Activated CD8-positive, alpha-beta memory T cell treated with anti-CD3 and anti-CD28 coated beads for 4 hours (primary cell): ENCODE results near the gene MRPL51.
"Not testable (repeated sequence)": the region's sequence is repeated elsewhere in the genome, so short reads cannot be mapped to it uniquely, and the experiment has no call there.

Experiments
- DNase-seq, 2 donors: peaks; one replicate each; pipeline ENCODE4 v3.0.0-alpha.2; 2020; ENCODE audit warnings: low read depth in 2 of 2

Gene MRPL51

GRCh38 chr12:6532051-6532926, 39.2 kb upstream of the MRPL51 start:
- DNase-seq, result peak; percentile 73 to 83

- no peak for DNase-seq
Measured at GRCh38 chr12:6530576-6531260, 37.7 kb upstream of the MRPL51 start.

DNA sequence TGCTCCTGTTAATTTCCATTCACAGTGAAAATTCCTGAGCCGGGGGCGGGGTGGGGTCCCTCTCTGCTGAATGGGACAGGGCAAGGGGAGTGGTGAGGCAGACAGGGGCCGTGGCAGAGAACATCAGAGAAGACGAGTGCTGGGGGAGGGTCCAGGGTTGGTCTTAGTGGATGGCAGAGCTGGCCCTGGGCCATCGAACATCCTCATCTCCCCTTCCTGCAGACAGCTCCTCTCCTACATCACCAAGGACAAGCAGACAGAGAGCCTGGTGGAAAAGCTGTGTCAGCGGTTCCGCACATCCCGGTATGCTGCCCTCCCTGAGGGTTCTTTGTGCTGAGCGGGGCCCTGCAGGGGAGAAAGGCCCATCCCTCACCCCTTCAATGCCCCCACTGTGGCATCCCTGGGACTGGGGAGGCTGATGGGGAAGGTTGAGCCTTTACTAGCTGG, 36.3 kb upstream of the MRPL51 start:
- DNase-seq, result no peak

GRCh38 chr12:6528539-6529235, 35.6 kb upstream of the MRPL51 start:
- DNase-seq, result no peak

GRCh38 chr12:6527711-6528110, 34.6 kb upstream of the MRPL51 start:
- no peak for DNase-seq

GRCh38 chr12:6526766-6527525, 33.9 kb upstream of the MRPL51 start:
- DNase-seq, result no peak

DNA sequence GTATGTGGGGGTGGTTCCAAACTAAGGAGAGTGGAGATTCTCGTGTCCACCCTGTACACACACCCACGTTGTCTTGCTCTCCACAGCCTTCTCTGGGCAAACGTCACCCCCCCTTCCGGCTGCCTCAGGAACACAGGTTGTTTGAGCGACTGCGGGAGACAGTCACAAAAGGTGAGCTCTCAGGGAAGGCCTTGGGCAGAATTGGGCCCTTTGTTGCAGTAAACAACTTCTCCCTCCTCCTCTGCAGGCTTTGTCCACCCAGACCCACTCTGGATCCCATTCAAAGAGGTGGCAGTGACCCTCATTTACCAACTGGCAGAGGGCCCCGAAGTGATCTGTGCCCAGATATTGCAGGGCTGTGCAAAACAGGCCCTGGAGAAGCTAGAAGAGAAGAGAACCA, 33.1 kb upstream of the MRPL51 start:
- no peak for DNase-seq

DNA sequence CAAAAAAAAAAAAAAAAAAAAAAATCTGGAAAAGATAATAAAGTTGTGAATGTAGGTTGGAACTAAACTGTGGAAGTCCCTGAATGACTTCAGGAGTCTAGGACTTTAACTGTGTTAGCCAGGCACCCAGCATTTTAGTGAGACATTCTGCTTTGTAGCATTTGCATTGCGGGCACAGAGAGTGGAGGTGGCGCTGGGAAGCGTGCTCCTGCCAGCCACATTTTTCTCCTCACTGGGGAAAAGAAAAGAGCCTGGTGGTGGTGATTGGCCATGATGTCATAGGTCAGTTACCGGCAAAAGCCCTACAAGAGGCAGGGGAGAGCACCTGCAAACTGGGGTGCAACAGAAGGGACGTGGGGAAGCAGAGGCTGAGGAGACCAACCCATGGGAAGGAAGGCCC, 31.6 kb upstream of the MRPL51 start:
- no peak for DNase-seq

GRCh38 chr12:6523708-6524107, 30.6 kb upstream of the MRPL51 start:
- DNase-seq, result no peak

- no peak for DNase-seq
Measured at GRCh38 chr12:6522193-6522592, 29.1 kb upstream of the MRPL51 start.

DNA sequence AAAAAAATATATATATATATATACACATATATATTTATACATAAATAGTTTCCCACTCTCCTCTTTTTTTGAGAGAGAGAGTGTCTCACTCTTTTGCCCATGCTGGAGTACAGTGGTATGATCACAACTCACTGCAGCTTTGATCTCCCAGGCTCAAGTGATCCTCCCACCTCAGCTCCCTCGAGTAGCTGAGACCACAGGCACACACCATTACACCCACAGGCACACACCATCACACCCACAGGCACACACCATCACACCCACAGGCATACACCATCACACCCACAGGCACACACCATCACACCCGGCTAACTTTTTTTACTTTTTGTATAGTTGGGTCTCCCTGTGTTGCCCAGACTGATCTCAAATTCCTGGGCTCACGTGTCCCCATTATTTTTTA, 27.1 kb upstream of the MRPL51 start:
- DNase-seq, result no peak

DNA sequence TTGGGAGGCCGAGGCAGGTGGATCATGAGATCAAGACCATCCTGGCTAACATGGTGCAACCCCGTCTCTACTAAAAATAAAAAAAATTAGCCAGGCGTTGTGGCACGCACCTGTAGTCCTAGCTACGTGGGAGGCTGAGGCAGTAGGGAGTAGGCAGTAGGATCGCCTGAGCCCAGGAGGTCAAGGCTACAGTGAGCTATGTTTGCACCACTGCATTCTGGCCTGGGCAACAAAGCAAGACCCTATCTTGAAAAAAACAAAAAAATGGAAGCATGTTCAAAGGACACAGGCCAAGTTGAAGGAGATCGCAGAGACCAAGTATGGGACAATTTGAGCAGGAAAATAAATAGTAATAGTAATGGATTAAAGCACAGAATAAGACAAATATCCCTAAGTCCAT, 15.0 kb upstream of the MRPL51 start:
- no peak for DNase-seq

DNA sequence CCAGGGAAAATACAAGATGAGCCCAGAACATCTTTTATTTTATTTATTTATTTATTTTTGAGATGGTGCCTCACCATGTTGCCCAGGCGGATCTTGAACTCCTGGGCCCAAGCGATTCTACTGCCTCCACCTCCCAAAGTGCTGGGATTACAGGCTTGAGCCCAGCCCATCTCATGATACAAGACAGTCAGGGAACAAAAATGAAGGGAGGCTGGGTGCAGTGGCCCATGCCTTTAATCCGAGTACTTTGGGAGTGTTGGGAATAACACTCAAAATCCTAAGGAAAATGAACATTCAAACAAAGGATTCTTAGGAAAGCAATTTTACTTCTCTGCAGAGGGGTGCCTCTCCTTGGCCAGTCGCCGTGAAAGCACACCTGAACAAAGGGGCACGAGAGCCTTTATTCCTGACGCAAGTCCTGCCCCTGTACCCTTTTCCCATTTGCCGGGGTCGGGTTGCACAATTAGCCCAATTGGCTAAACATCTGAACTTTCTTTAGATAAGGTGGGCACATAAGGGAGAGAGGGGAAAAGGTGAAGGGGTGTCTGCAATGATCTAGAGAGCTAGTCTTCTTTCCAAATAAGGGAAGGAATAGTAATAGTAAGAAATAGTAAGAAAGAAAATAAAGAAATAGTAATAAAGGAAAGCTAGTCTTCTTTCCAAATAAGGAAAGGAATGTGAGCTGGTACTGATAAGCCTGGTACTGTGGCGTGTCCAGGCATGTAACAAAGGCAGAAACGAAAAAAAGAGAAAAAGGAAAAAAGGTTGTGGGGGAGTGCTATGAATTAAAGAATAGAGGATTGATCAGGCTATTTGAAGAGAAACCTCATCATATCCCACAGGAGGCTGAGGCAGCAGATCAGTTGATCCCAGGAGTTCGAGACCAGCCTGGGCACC, 14.3 kb upstream of the MRPL51 start:
- DNase-seq, result no peak

DNA sequence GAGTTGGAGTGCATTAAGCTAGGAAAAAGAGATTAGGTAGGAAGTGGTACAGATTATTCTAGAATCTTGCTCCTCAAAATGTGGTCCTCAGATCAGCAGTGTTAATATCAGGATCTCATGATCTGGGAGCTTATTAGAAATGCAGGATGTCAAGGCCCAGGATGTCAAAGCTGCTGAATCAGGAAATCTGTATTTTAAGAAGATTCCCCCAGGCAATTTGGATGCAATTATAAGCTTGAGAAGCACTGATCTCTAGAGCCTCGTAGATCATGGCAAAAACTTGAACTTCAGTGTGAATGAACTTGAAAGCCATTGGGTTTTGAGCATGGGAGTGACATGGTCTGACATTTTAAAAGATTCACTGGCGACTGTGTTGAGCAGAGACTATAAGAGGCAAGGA, 7.4 kb upstream of the MRPL51 start:
- DNase-seq, result no peak

DNA sequence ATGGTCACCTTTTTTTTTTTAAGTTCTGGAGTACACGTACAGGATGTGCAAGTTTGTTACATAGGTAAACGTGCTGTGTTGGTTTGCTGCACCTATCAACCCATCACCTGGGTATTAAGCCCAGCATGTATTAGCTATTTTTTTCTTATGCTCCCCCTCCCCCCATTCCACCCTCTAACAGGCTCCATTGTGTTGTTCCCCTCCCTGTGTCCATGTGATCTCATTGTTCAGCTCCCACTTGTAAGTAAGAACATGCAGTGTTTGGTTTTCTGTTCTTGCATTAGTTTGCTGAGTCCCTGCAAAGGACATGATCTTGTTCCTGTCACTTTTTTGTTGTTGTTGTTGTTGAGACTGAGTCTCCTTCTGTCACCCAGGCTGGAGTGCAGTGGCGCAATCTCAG, 4.2 kb upstream of the MRPL51 start:
- not testable (repeated sequence) for DNase-seq

- DNase-seq, result no peak
Measured at GRCh38 chr12:6494968-6495367, 1.9 kb upstream of the MRPL51 start.

GRCh38 chr12:6494258-6494743, 1.2 kb upstream of the MRPL51 start:
- no peak for DNase-seq

DNA sequence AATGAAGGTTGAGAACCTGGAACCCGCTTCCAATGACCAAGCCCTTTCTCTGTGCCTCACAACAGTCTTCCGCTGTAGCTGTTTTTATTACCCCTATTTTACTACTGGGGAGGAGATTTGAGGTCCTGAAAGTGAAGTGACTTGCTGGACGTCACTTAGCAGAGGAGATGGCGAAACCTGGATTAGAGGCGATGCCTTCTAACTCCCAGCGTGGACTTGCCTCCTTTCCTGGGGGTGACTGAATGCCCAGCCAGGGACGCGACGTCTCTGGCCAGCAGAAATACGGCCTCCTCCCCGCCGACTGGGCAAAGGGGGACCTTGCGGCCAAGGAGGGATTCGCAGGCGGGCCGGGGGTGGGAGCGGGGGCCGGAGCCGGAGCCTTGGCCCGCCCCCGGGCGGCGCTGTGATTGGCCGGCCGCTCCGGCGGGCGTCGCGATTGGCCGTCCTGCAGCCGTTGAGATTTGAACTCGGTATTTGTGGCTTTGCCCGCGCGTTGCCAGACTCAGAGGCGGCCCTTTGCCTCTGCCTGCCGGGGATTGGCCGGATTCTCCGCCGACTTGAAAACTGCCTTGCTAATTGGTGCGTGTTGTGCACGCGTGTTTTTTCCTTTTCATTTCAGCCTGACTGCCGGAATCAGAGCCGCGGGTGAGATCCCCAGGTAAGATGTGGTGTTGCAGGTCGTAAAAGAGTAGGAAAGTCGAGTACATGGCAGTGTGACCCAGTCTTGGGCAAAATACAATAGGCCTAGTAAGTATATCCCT, 615 bp upstream of the MRPL51 start, which contains the start of gene NCAPD2:
NCAPD2 (plus strand) TSS at position 606 of the 761 bp plus-strand sequence. CDS start 997 bp downstream, outside the sequence.
- DNase-seq, result peak; percentile 85 to 93

DNA sequence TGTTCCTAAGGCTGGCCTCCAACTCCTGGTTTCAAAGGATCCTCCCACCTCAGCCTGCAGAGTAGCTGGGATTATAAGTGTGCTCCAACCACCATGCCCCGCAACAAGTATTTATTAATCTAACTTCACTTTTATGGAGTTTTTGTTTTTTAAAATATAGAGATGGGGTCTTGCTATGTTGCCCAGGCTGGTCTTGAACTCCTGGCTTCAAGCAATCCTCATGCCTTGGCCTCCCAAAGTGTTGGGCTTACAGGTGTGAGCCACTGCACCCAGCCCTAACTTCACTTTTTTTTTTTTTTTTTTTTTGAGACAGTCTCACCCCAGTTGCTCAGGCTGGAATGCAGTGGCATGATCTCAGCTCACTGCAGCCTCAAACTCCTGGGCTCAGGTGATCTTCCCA, 2.4 kb downstream of the MRPL51 start:
- DNase-seq, result not testable (repeated sequence)

DNA sequence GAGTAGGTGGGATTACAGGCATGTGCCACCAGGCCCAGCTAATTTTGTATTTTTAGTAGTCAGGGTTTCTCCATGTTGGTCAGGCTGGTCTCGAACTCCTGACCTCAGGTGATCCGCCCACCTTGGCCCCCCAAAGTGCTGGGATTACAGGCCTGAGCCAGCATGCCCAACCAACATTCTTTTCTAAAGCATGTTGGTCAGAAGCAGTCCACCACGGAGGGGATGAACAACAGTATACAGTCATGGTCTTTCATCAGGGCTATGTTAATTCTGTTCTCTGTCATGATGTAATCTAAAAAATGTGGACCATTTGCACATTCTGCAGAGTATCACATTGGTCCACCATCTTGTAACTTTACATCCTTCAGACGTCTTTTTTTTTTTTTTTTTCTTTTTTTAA, 3.6 kb downstream of the MRPL51 start:
- DNase-seq, result no peak
